Kidney glomerular epithelial cell (primary cell): ENCODE data around the gene PBRM1.

Source experiments
- DNase-seq: peaks from one replicate; lab custom pipeline; 2025; lab: John Stamatoyannopoulos, UW

PBRM1 gene

DNA sequence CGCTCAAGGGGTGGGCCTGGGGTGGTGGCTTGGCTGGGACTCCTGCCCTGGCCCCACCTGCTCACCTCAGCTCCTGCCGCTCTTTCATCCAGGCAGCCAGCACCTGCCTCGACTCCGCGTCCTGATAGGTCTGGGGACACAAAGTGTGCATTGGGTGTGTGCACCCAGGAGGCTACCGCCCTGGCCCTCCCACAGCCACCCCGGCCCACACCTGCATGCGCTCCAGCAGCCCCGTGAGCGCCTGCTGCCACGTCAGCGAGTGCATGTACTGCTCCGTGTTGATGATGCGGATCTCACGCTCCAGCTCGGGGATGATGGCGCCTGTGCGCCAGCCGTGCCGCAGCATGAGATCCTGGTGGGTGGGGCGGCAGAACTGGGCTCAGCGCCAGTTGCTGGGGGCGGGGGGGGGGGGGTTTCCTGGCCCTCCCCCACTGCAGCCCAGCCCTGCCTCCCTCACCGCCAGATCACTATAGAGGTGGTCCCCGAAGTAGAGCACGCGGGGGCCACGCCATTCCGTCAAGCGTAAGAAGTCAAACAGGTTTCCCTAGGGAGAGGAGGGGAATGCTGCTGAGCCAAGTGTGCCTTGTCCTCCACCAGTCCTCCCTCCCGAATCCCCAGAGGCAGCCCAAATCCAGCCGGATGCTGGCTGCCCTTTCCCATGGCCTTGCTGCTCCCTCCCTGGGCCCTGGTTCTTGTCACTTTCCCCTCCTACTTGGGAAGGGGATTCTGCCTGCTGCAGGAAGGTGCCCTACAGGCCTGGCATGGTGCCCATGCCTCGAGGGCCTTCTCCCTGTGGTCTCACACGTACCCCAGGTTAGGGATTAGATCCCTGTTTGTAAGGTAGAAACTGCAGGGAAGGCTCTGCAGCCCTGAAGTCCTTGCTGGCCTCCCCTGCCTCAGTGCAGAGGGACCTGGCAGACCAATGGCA lies 160.7 kb downstream of the PBRM1 start:
- DNase-seq = no peak

- no peak for DNase-seq
These were observed 161.4 kb downstream of the PBRM1 start for GRCh38 chr3:52524258-52524751.

GRCh38 chr3:52523386-52524257 lies 162.1 kb downstream of the PBRM1 start:
- no peak for DNase-seq

- no peak for DNase-seq
These were observed 163.0 kb downstream of the PBRM1 start for GRCh38 chr3:52522651-52523251.

DNA sequence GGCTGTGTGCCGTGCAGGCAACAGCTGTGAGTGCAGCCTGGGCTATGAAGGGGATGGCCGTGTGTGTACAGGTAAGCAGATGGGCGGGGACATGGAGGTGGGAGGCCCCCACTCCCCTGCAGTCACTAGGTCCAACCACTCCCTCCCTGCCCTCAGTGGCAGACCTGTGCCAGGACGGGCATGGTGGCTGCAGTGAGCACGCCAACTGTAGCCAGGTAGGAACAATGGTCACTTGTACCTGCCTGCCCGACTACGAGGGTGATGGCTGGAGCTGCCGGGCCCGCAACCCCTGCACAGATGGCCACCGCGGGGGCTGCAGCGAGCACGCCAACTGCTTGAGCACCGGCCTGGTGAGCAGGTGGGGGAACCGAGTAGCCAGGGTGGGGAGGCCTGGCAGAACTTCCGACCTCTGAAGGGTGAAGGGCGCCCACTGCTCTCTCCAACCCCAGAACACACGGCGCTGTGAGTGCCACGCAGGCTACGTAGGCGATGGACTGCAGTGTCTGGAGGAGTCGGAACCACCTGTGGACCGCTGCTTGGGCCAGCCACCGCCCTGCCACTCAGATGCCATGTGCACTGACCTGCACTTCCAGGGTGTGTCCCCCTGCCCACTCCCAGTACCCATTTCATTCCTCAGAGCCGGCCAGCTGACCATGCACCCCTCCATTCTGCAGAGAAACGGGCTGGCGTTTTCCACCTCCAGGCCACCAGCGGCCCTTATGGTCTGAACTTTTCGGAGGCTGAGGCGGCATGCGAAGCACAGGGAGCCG lies 163.6 kb downstream of the PBRM1 start:
- no peak for DNase-seq

DNA sequence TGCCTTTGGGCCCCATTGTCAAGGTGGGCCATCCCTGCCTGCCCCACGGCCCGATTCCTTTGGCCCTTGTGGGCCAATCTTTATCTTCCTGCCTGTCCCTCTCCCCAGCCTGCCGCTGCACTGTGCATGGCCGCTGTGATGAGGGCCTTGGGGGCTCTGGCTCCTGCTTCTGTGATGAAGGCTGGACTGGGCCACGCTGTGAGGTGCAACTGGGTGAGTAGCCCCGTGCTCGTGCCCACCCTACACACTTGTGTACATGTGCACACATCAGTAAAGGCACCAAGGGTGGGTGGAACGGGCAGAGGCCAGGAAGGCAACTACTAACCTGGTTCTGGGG lies 164.3 kb downstream of the PBRM1 start:
- no peak for DNase-seq

DNA sequence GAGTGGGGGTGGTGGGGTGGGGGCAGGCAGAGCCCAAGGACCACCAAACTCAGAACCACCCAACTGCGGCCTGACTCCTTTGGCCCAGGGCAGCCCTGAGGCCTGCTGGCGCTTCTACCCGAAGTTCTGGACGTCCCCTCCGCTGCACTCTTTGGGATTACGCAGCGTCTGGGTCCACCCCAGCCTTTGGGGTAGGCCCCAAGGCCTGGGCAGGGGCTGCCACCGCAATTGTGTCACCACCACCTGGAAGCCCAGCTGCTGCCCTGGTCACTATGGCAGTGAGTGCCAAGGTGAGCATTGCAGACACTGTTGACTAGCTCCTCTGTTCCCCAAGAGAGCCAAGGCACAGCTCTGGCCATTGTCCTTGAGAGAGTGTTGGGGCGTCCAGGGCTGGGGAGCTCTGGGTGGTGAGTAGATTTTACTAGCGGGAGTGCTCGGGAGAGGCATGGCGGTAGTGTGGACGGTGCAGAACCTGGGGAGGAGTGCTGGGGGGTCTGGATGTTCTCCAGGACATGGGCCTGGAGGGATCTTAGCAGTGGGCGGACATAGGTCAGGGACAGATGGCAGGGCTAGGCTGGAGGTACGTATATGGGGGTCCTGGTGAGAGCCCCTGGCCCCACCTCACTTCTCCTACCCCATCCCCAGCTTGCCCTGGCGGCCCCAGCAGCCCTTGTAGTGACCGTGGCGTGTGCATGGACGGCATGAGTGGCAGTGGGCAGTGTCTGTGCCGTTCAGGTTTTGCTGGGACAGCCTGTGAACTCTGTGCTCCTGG lies 164.8 kb downstream of the PBRM1 start:
- no peak for DNase-seq

- DNase-seq = no peak
These were observed 165.5 kb downstream of the PBRM1 start for GRCh38 chr3:52520141-52520667.

DNA sequence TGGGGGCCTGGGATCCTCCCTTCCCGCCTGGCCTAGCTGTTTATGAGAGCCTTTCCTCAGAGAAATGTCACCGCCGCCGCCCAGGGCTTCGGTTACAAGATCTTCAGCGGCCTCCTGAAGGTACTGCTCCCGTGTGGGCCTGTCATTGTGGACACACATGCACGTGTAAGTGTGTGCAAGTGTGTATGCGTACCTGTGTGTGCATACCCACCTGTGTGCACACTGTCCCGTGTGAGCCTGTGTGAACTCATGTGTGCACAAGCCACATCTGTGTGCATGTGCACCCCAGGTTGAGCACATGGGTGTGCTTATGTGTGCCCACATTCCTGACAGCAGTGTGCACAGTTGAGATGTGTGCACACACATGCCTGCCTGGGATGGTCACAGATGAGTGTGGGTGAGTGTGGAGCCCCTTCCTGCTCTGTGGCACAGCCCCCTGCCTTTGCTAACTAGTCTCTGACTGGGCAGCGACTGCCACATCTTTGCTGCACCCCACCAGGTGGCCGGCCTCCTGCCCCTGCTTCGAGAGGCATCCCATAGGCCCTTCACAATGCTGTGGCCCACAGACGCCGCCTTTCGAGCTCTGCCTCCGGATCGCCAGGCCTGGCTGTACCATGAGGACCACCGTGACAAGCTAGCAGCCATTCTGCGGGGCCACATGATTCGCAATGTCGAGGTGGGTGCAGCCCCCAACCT lies 166.1 kb downstream of the PBRM1 start:
- no peak for DNase-seq

GRCh38 chr3:52518723-52519444 lies 166.8 kb downstream of the PBRM1 start:
- no peak for DNase-seq

DNA sequence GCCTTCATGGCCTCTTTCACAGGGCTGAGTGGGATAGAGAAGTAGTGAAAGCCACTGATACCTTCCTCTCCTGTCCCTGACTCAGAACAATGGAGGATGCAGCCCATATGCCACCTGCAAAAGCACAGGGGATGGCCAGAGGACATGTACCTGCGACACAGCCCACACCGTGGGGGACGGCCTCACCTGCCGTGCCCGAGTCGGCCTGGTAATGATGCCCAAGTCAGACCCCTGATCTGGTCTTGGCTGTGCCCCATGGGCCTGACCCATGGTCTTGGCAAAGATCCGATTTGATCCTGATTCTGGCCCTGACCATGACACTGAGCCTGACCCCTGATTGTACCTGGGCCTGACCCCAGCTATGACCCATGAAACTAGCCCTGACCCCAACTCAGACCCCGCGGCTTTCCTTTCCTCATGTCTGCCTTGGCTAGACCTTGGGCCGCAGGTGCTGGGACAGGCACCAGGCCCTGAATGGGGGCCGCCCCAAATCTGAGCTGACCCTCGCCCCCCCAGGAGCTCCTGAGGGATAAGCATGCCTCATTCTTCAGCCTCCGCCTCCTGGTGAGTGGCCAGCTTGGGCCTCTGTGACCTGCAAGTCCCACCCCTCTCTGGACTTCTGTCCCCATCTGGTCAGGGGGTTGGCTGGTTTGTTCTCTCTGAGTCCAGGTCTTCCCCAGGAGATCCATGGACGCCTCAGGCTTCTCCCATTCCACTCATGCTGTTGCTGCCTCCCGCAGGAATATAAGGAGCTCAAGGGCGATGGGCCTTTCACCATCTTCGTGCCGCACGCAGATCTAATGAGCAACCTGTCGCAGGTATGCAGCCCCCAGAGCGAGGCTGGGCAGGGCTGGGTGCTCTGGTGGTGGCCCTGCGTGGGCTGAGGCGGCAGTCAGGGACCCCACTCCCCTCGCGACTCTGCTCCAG lies 167.7 kb downstream of the PBRM1 start:
- no peak for DNase-seq

DNA sequence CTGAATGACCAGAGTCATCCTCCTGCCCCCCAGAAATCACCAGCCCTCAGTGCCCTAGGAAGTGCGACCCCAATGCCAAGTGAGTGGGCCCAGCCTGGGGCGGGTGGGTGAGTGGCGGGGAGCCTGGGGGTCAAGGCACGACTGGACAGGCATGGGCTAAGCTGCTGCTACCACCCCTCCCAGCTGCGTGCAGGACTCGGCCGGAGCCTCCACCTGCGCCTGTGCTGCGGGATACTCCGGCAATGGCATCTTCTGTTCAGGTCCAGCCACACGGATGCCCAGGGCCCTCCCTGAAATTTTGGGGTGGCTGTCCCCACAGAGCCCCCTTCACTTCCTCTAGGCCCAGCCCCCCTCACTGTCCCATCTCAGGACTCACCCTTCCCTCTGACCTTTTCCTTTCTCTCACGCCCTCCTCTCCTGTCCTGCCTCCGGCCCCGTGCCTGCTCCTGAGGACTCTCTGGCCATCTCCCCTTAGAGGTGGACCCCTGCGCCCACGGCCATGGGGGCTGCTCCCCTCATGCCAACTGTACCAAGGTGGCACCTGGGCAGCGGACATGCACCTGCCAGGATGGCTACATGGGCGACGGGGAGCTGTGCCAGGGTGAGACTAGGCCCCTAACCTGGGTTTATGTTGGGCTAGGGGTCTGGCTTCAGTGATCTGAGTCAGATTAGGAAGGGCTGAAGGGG lies 169.1 kb downstream of the PBRM1 start:
- DNase-seq = no peak

DNA sequence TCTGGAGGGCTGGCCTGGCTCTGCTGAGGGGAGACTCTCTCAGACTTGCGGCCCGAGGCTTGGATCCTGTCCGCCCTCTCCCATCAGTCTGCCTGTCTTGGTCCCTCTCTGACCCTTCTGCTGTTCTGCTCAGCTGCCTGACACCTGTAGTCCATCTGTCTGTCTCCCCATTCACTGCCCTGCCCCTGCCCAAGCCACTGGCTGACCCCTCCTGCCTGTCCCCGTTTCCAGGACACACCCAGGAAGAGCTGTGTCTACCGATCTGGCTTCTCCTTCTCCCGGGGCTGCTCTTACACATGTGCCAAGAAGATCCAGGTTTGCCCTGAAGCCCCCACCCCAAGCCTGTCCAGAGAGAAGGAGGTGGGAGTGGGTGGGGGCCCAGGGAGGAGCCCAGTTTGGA lies 170.5 kb downstream of the PBRM1 start:
- DNase-seq = no peak

- no peak for DNase-seq
These were observed 171.1 kb downstream of the PBRM1 start for GRCh38 chr3:52514576-52514975.

GRCh38 chr3:52513281-52513680 lies 172.4 kb downstream of the PBRM1 start:
- DNase-seq = no peak

- no peak for DNase-seq
These were observed 173.0 kb downstream of the PBRM1 start for GRCh38 chr3:52512727-52513126.

DNA sequence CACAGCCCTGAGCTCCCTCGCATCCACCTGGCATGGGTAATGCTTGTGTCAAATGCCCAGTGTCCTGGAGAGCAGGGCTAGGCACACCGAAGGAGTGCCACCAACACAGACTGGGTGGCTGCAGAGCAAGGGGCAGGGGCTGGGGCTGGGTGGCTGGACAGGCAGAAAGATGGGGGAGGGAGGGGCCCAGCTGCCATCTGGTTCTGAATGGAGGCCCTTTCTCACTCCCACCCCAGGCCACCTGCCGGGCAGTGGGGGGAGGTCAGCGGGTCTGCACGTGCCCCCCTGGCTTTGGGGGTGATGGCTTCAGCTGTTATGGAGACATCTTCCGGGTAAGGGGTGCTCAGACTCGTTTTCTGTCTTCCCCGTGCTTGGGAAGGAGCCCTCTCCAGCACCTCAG lies 173.6 kb downstream of the PBRM1 start:
- DNase-seq = no peak

GRCh38 chr3:52511509-52511908 lies 174.2 kb downstream of the PBRM1 start:
- no peak for DNase-seq
